ENCODE measurements around the gene HOXC9.

Gene HOXC9

DNA sequence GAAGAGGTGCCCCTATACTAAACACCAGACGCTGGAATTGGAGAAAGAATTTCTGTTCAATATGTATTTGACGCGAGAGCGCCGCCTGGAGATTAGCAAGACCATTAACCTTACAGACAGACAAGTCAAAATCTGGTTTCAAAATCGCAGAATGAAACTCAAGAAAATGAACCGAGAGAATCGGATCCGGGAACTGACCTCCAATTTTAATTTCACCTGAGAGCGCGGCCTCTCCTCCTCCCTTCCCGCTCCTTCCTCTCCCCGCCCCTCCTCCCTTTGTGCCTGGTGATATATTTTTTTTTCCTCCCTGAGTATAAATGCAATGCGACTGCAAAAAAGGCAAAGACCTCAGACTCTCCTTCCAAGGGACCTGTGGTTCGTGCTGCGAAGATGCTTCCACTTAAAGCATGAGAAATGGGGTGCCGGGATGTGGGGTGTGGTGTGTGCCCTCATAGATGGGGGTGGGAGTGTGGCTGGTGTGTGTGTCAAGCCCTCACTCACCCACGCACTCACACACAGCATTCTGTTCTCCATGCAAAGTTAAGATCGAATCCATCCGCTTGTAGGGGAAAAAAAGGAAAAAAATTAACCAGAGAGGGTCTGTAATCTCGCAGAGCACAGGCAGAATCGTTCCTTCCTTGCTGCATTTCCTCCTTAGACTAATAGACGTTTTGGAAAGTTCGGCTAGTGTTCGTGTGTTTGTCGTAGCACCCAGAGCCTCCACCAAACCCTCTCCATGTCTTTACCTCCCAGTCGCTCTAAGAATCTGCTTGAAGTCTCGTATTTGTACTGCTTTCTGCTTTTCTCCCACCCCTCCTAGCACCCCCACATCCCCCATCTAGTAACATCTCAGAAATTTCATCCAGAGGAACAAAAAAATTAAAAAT is 10.5 kb upstream of the HOXC9 start:
- peak; percentile 28 for DNase-seq

DNA sequence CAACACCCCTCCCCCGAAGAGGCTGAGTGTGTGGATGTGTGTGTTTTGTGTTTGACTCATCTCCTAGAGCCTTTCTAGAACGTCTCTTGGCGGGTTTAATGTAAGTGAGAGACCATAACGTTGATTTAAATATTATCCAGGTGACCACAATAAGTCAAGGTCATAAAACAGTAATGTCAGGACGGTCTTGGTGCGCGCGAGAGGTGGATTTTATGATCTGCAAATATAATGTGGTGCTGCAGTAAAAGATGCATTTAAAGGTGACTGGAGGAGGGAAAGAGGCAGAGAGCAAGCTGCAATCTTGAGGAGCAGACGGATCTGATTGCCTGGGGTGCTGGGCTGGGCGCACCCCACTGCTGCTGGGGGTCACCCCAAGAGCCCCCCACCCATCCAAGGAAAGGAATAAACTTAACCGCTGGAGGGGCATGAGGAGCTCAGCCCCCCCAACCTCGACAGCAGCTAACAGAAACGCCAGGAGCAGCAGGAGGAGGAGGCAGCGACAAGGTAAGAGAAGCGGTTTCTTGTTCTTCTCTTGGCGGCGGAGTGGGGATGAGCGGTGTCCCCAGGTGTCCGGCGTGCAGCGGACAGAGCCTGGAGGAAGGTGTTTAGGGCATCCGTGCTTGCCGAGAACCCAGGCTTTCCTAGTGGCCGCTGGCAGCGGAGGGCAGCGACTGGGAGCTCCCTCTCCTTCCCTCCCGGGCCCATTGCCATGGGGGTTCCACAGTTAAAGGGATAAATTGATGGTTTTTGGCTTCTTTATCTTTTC is 9.5 kb upstream of the HOXC9 start:
- no peak for DNase-seq

DNA sequence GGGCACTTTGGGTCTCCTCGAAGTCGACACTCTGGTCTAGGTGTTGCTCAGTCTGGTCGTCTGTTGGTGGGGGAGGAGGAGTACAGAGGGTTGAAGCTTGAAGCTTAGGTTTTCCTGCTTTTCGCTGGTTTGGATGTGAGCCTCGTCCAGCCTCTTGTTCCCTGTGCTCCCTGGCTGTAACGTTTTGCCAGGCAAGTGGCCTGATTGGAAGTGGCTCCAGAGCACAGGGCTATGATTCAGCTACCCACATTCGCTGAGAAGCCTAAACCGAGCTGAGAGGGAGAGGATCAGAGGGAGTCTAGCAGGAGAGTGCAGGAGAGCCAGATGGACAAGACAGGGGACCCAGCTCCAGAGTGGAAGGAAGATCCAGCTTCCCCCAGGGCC is 8.9 kb upstream of the HOXC9 start:
- no peak for DNase-seq

- DNase-seq = no peak
These were observed 7.5 kb upstream of the HOXC9 start for GRCh38 chr12:53992377-53992889.

GRCh38 chr12:53993162-53994008 is 6.6 kb upstream of the HOXC9 start:
- DNase-seq = no peak

DNA sequence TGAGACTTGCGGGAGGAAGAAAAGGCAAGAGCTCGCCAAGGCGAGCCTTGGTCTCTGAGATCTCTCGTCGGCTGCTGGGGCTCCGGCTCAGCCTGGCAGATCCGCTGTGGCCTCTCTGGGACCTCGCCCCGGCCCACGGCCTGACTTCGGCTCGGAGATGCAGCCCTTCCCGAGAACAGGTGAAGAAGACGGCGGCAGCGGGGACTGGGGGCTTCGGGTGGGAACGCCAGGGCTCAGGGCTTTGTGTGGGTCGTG is 6.0 kb upstream of the HOXC9 start:
- no peak for DNase-seq

- DNase-seq = no peak
These were observed 5.5 kb upstream of the HOXC9 start for GRCh38 chr12:53994264-53995001.

DNA sequence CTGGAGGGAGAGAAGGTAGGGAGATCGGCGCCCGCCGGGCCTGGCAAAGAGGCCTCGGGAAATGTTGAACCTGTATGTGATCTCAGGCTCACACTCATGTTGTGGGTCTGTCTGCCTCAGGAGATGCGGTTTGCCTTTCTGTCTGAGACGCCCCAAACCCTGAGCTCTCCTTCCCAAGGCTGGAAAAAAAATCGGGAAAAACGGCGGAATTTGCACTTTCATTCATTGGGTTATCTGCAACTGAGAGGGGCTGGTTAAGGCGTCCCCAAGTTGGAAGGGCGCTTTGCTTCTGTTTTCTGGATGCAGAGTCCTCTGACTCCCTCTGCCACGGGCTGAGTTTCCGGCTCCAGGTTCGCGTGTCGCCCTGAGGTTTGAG is 5.0 kb upstream of the HOXC9 start:
- DNase-seq = no peak

GRCh38 chr12:53995378-53996239 is 4.4 kb upstream of the HOXC9 start:
- DNase-seq = no peak

GRCh38 chr12:53996240-53997203 is 3.4 kb upstream of the HOXC9 start:
- DNase-seq = no peak

- DNase-seq = no peak
These were observed 2.5 kb upstream of the HOXC9 start for GRCh38 chr12:53997204-53998109.

DNA sequence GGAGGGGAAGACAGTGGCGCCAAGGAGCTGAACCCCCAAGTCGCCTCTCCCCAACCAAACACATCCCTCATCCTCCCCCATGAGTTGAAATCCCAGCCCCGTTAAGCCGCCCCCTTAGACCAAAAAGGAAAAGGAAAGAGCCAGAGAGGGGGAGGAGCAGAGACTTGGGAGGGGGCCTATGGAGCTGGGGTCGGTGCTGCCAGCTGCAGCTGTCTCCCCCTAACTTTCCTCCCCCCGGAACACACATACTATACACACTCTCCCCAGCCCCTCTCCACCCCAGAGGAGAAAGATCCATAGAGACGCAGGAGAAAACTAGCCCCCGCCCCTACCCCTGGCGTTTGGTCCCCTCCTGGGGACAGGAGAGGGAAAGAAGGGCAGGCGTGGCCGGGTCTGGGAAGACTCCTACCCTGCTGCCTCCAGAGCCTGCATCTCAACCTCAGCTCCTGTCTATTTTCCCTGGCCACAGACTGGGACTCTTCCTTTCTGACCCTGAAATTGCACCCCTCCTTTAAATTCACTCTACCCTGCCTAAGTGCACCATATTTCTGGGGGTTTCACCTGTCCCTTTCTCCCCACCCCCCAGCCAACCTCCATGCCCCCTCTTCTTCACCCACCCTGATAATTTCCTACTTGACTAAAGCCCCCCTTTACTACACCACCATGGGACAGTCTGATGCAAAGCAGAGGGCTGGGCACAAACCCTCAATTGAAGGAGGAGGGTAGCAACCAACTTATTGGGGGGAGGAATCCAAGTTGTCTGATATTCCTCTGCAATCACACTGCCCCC is 1.7 kb upstream of the HOXC9 start:
- DNase-seq = no peak

DNA sequence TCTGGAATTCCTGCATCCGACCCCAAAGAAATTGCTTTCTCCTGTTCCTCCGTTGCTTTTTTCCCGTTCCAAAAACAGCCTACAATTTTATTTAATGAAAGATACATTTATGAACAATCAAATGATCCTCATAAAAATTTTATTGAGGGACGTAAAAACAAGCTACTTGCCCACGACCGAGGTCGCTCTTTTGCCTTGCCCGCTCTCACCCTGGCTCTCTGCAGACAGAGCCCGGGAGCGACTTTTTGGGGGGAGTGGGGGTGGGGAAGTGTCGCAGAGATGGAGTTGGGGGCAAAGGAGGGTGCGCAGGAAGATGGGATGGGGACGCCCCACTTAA is 1.1 kb upstream of the HOXC9 start:
- no peak for DNase-seq

- no peak for DNase-seq
These were observed 324 bp upstream of the HOXC9 start for GRCh38 chr12:53999559-54000115.

DNA sequence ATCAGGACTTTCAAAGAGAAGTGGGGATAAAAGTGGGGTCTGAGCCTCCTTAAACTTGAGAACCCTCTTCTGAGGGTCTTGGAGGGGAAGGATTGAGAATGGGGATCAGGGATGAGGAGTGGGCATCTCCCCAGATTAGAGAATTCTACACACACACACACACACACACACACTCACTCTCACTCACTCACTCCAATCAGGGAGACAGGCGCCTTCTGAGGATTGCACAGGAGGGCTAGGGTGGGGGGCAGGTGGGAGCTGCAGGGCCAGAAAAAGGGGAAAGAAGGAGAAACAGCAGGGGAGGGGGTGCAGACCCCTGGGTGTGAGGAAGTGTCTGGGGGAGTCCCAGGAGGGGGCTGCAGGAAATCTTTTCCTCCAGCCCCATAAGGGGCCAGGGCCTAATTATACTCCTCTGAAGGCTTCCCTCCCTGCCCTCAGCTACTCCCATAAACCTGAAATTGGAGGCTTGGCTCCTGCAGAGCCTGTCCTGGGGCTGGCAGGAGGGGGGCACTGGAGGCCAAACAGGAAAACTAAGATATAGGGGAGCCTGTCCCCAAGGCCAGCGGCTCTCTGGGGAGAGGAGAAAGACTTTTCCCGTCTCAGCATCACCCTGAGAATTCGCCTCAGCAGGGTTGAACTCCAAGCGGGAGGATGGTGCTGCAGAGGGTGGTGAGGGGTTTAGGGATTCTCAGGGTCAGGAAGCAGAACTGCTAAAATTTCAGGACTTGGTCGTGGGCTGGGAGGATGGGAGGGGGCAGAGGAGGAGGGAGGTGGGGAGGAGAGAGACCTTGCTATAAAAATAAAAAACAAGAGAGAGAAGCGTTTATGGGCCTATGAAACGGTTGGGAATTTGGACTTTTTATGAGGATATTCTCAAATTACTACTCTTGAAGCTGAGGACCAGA is 1.6 kb downstream of the HOXC9 start:
- no peak for DNase-seq

- DNase-seq = no peak
These were observed 2.4 kb downstream of the HOXC9 start for GRCh38 chr12:54002278-54002914.

GRCh38 chr12:54002915-54003389 is 3.0 kb downstream of the HOXC9 start:
- no peak for DNase-seq
